Lower leg skin (tissue), 3 donors: ENCODE data around the gene ZC3HAV1.
"Not testable (repeated sequence)": the region's sequence is repeated elsewhere in the genome, so short reads cannot be mapped to it uniquely, and the experiment has no call there.

Experiments used
- POLR2A ChIP-seq, 2 donors: fragments of 450-650 bp; IDR thresholded peaks; one replicate each; pipeline ENCODE4 v1.6.1; 2016 to 2017; ENCODE audit warnings: antibody characterized with exemption in 2 of 2, mild to moderate bottlenecking in 1 of 2, moderate library complexity in 1 of 2
- TF ChIP-seq, protein P1 (sequence below), 3 donors: fragments of 450-650 bp; IDR thresholded peaks; one replicate each; pipeline ENCODE4 v1.5.1; 2016; ENCODE audit warnings: antibody characterized with exemption in 3 of 3, mild to moderate bottlenecking in 3 of 3, moderate library complexity in 2 of 3

- TF ChIP-seq, protein P1, sequence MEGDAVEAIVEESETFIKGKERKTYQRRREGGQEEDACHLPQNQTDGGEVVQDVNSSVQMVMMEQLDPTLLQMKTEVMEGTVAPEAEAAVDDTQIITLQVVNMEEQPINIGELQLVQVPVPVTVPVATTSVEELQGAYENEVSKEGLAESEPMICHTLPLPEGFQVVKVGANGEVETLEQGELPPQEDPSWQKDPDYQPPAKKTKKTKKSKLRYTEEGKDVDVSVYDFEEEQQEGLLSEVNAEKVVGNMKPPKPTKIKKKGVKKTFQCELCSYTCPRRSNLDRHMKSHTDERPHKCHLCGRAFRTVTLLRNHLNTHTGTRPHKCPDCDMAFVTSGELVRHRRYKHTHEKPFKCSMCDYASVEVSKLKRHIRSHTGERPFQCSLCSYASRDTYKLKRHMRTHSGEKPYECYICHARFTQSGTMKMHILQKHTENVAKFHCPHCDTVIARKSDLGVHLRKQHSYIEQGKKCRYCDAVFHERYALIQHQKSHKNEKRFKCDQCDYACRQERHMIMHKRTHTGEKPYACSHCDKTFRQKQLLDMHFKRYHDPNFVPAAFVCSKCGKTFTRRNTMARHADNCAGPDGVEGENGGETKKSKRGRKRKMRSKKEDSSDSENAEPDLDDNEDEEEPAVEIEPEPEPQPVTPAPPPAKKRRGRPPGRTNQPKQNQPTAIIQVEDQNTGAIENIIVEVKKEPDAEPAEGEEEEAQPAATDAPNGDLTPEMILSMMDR (IDR thresholded peaks at IDR 0.05): not testable (repeated sequence)
- TF ChIP-seq POLR2A (IDR thresholded peaks at IDR 0.05): not testable (repeated sequence)
Observed at GRCh38 chr7:139101637-139102158, 7.8 kb downstream of the ZC3HAV1 start.
